GM21723 (cell line): ENCODE measurements around the gene BRINP2.
"Not testable (repeated sequence)": the region's sequence is repeated elsewhere in the genome, so short reads cannot be mapped to it uniquely, and the experiment has no call there.

ENCODE experiments used
- ATAC-seq: cut with Tn5 transposase; IDR thresholded peaks from one replicate; pipeline ENCODE4 v1.9.1; 2021; ENCODE audit warnings: mild to moderate bottlenecking, moderate library complexity; ENCODE audit not compliant: unreplicated experiment

The BRINP2 gene

GRCh38 chr1:177309880-177310279, 139.1 kb downstream of the BRINP2 start:
- ATAC-seq: no peak

DNA sequence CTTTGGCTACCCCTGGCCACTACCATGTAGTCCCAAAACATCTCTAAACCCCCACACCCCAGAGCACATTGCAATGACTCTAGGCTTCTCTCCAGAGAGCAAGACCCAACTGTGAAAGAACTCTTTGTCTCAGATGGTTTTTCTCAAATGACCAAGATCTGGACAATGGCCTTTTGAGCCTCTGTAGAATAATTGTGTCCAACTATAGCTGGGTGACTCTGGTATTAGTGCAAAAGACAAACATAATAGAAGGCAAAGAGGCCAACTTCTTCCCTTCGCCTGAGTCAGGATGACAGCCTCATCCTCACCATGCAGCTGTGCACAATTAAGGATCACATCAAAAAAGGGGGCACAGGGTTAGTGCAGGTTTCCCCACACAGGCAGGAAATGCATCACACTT, 139.6 kb downstream of the BRINP2 start:
- ATAC-seq: no peak

DNA sequence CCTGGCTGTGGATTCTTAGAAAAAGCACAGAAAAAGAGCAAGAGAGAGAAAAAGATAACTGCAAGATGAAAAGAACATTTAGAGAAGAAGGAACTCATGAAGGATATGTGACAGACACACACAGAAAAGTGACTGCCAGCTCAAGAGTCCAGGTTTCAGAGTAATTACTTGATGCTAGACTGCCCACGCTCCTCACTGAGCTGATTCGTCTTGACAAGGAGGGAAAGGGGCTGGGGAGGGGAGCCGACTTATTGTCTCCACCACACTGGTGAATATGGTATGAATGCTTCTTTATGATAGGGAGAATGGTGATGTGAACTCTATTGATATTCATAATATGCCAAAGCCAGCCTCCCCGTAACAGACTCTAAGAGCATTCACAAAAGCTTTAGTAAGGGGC, 140.4 kb downstream of the BRINP2 start:
- no peak for ATAC-seq

- ATAC-seq: no peak
These were observed 140.8 kb downstream of the BRINP2 start for GRCh38 chr1:177311586-177311985.

GRCh38 chr1:177315261-177315660, 144.5 kb downstream of the BRINP2 start:
- no peak for ATAC-seq

DNA sequence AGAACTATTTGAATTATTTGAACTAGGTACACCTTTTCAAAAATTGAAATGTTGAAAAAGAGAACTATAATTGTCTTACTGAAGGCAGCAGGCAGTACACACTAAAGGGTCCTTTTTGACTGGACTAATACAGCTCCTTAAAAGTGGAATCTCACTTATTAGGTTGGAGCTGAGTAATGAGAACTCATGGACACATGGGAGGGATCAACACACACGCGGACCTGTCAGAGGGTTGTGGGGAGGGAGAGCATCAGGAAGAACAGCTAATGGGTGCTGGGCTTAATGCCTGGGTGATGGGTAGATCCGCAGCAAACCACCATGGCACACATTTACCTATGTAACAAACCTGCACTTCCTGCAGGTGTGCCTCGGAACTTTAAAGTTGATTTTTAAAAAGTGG, 145.0 kb downstream of the BRINP2 start:
- no peak for ATAC-seq

- not testable (repeated sequence) for ATAC-seq
These were observed 150.7 kb downstream of the BRINP2 start for GRCh38 chr1:177321434-177321833.

DNA sequence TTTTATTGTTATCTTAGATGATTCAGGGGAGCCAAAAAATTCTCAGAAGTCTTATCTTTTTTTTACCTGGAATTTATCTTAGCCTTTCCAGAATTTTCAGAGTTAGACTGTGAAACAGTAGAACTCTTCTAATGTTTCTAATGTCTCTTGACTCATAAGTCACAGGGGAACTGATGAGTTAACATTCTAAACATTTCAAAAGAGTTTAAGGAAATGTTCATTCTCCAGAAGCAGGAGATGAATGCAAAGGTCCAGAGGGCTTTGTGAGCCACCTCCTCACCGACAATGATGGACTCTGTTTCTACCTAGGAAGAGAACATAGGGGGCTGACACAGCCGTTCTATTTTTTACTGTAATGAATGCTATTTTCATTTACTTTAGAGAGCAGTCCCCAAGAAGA, 157.5 kb downstream of the BRINP2 start:
- no peak for ATAC-seq

GRCh38 chr1:177329871-177330270, 159.1 kb downstream of the BRINP2 start:
- ATAC-seq: no peak
